GM12872 (cell line): ENCODE data around the gene UQCC2.

Source experiments
- CTCF ChIP-seq: IDR thresholded peaks from 3 replicates; pipeline ENCODE4 v1.5.1; 2011; ENCODE audit warnings: low read depth, mild to moderate bottlenecking, low read length, moderate library complexity; ENCODE audit not compliant: insufficient read depth

Gene UQCC2

GRCh38 chr6:33686225-33686924 is 25.1 kb downstream of the UQCC2 start:
- no peak for TF ChIP-seq CTCF

- TF ChIP-seq CTCF: no peak
These were observed 25.9 kb downstream of the UQCC2 start for GRCh38 chr6:33685411-33686224.

- TF ChIP-seq CTCF: no peak
These were observed 26.5 kb downstream of the UQCC2 start for GRCh38 chr6:33684983-33685382.

GRCh38 chr6:33684428-33684896 is 27.0 kb downstream of the UQCC2 start:
- TF ChIP-seq CTCF: no peak

- no peak for TF ChIP-seq CTCF
These were observed 27.7 kb downstream of the UQCC2 start for GRCh38 chr6:33683576-33684427.

- TF ChIP-seq CTCF: no peak
These were observed 28.4 kb downstream of the UQCC2 start for GRCh38 chr6:33683051-33683571.
